LHCN-M2 (cell line): ENCODE results near the gene TNPO2. TPM values are rescaled to one million over a fixed set of nuclear protein-coding genes. Genes with fewer than 3 reads are reported as not detected.

Experiments used
- DNase-seq: peaks from one replicate; pipeline ENCODE4 v3.0.0-alpha.2; 2012; ENCODE audit warnings: low read depth
- polyA plus RNA-seq: library from polyadenylated mRNA; unstranded; fragments of >200 nt; gene quantifications from one replicate; pipeline ENCODE4 v1.2.1, GENCODE V29; 2012; ENCODE audit warnings: missing spikeins
- total RNA-seq: library from RNA; depleted of rRNA; stranded (reverse); fragments of >200 nt; gene quantifications from 2 replicates; pipeline ENCODE4 v1.2.3, GENCODE V29; 2014; rRNA removed

Gene TNPO2
- 41.0 and 56.0 TPM in 2 replicates for total RNA-seq
- polyA plus RNA-seq, result 34.6 TPM

DNA sequence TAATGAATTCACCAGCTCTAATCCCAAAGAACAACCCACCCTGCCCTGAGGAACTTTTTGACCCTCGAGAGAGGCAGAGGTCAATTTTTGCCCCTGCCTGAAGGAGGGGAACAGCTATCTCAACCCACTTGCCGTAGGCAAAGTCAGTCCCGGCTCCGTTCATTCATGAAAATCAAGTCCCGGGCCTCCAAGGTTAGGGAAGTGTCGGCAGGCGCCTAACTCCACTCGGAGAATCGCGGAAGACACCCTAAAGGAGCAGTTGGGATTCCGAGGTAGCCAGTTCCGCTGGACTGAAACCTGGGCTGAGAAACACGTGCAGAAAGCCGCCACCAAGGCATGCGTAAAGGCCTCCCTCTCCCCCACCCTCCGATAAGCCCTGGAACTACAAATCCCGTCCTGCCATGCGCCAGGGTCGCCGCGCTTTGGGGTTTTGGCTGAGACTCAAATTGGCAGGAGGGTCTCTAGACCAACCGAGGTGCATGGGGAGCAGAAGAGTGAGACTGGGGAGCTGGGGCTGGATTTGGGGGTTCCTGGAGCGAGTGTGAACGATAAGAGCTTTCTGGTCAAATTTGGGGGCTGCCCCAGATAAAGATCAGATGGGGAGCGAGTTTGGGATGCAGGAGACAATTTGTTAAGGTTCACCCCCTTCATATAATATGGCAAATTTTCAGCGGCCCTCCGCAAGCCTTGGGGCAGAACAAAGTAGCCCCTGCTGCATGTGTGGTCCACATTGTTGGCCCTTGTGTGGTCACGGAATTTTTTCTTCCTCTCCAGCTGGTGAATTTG lies at the start of gene TNPO2:
Gene TNPO2, minus strand, starts transcription at position 292 of the 786 bp plus-strand sequence. CDS start 2,955 bp downstream, outside the sequence.
- DNase-seq, result peak; percentile 65

DNA sequence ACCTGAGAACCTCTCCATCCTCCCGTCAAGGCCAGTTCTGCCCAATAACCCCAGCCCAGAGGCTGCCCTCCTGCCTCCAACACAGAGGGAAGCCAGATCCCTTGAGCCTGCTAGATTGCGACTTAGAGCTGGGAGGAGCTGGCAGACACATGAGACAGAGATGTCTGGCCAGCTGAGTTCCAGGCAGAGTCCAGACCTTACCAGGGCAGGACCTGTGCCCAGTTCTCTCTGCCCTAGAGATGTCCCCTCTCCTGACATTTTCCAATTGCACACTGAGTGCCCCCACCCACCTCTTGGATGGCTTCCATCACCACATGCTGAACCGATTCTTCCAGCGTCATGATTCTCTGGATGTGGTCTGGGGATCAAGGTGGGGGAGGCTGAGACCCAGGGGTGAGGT lies 48.6 kb upstream of the TNPO2 start:
- no peak for DNase-seq

DNA sequence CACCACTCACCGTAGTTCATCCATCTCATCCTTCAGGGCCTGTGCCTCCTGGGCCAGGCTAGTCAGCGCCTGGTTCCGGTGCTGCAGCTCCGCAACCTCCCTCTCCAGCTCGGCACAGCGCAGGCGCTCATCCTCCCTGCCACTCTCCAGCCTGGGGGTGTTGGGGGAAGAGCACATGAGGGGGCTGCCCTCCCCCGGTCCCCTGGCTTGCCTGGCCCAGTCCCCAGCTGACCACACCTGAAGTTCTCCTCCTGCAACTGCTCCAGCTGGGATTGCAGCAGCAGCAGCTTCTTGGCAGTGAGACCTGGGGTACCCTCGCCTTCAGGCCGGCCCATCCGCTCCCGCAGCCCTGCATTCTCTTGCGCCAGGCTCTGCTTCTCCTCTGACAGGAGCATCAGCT lies 47.2 kb upstream of the TNPO2 start:
- DNase-seq, result no peak

DNA sequence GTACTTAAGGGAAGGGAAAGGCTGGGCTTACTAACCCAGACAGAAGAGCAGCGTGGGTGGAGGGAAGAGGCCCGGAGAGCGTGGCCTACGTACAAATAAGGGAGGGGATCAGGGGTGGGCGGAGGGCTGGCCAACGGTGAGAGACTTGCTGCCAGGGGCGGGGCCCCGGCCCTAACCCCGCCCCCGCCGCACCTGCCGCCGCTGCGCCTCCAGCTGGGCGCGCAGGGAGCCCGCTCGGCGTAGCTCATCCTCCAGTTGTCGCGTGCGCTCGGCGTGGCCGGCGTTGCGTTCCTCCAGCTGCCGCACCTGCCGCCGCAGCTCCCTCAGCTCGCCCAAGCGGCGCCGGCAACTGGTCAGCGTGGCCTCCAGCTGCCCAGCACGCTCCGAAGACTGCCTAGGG lies 46.0 kb upstream of the TNPO2 start:
- DNase-seq, result no peak

DNA sequence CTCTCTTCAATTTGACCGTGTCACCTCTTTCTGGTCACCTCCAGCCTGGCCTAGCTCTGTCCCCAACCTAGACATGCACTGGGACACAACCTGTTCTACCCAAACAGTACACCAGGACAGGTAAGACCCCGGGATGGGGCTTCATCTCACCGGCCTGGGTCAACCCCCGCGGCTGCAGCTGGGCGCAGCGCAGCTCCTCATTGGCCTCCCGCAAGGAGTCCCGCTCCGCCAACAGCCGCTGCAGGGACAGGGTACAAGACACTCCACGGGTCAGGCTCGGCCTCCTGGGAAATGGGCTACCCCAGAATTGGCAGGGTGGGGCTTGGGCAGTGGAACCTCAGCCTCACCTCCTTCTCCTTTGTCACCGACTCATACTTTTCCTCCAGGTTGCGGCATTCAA lies 43.9 kb upstream of the TNPO2 start:
- no peak for DNase-seq

DNA sequence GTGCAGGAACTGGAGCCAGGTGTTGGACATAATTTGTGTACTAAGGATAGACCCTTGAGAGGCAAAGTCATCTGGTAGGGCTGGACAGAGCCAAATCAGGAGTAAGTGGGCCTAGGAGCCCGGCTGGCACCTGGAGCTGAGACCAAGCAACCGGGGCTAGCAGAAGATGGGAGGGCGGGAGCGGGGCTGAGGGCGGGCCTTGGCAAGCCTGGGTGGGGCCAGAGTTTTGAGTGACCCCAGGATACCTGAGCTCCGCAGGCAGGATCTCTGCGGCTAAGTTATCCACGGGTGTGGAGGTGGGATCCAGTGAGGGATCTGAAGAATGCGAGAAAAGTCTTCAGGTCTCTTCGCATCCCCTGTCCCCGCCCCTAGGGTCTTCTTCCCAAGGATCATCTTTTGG lies 43.4 kb upstream of the TNPO2 start:
- no peak for DNase-seq

DNA sequence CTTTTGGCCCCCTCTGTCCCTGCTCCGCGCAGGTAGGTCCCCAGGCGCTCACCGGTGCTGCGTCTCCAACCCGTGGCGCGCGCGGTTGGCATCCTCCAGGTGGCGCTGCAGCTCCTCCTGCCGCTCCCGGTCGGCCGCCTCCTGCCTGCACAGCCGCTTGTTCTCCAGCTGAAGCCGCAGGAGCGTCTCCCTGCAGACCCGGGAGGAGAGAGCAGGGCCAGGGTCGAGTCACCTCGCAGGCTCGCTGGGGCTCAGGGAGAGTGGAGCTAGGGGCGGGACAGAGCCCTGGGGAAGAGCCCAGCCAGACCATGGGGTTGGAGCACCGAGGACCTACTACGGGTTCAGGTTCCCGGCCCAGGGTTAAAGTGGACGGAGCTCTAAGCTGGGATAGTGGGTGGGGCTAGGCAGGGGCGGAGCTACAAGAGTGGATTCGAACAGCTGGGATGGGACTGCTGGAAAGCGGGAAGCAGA lies 42.4 kb upstream of the TNPO2 start:
- peak; percentile 78 for DNase-seq

DNA sequence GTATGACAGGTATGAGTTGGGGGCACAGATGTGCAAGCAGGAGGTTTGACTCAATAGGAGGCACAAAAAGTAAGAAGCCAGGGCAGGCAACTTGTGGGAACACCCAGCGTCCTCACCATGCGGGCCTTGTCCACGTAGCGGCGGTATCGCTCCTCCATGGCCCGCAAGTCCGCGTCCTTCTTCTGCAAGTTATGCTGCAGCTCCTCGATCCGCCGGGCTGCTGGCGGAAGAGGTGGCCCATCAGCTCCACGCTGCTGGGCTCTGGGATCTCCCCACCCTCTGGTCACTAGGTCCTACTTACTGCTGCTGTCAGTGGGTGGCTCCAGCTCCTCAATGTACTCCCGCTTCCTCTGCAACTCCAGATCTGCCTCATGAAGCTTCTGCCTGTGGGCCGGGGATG lies 41.0 kb upstream of the TNPO2 start:
- no peak for DNase-seq

DNA sequence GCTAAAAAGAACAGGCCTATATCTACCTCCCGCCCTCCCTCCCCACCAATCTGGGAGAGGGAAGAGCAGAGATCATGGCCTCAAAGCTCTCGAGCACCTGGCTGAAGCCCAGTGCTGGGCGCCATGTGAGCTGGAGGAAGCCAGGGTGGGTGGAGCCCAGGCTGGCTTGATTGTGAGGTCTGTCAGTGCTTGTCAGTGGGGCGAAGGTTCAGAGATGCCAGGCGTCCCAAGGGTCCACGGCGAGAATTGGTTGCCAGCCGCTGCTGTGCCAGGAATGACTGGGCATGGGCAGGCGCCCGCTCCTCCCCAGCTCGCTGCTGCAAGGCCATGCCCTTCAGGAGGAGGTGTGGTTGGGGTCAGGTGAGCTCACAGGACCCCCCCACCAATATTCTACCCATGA lies 39.4 kb upstream of the TNPO2 start:
- no peak for DNase-seq

DNA sequence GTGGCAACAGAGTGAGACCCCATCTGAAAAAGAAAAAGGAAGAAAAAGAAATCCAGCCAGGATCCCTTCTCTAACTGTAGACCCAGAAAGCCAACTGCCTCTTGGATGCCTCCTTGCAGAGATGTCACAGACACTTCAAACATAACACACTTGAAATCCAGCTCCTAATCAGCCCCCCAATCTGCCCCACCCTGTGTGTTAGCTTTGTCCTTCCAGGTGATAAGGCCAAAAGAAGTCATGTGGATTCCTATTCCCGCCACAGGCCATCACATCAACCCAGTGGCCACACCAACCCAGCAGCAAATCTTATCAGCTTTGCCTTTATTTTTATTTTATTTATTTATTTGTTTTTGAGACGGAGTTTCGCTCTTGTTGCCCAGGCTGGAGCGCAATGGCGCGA lies 36.0 kb upstream of the TNPO2 start:
- no peak for DNase-seq

DNA sequence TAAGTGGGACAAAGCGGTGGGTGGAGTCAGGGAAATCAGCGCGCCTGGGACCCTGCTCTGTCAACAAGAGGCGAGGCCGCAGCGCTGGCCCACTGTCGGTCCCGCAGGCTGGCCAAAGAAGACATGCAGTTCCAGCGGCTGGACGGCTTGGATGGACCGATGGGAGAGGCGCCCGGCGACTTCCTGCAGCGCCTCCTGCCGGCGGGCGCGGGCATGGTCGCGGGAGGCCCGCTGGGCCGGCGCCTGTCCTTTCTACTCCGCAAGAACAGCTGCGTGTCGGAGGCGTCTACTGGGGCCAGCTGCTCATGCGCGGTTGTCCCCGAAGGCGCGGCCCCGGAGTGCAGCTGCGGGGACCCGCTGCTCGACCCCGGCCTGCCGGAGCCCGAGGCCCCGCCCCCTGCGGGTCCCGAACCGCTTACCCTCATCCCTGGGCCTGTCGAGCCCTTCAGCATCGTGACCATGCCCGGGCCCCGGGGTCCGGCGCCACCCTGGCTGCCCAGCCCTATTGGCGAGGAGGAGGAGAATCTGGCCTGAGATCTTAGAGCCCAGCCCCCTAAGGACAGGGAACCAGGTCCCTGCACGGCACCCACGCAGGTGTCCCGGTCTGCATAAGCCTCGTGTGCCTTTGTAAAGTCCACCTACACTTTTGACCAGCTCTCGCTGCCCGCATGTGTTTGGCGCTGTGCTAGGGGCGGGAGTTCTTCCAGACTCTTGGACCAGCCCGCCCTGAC lies 34.0 kb upstream of the TNPO2 start:
- peak; percentile 83 for DNase-seq

DNA sequence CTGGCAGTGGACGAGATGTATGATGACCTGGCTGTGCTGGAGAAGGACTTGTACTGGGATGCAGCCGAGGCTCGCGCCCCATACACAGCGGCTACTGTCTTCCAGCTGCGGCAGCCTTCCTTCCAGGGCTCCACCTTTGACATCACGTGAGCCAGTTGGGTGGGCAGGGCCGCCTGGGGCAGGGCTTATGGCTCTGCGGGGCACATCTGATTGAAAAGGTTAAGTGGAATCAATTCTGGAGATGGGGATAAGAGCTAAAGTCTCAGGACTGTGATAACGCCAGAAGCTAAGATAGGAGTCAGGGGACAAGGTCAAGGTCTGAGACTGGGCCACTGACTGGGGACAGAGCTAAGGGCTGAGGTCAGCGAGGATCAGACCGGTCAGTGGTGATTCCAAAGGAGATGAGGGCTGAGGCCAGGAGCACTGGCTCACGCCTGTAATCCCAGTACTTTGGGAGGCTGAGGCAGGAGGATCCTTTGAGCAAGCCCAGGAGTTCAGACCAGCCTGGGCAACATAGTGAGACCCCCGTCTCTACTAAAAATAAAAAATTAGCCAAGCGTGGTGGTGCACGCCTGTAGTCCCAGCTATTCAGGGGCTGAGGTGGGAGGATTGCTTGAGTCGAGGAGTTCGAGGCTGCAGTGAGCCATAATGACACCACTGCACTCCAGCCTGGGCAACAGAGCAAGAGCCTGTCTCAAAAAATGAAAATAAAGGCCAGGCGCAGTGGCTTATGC lies 32.6 kb upstream of the TNPO2 start:
- no peak for DNase-seq

DNA sequence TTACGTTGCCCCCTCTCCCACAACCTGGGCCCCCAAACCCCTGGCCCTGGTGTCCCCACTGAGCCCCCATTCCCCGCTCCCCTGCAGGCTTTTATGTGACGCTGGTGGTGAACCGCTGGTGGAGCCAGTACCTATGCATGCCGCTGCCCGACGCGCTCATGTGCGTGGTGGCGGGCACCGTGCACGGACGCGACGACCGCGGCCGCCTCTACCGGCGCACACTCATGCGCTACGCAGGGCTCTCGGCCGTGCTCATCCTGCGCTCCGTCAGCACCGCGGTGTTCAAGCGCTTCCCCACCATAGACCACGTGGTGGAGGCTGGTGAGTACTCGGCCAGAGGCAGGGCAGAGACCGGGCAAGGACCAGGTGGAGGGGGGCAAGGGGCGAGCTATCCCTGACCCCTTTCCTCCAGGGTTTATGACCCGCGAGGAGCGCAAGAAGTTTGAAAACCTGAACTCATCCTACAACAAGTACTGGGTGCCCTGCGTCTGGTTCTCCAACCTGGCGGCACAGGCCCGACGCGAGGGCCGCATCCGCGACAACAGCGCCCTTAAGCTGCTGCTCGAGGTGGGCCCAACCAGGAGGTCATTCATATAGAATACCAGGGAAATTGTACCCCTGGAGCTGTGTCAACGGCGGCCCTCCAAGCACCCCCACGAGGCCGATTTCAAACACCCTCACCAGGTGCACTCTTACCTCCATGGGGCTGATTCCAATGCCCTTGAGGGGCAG lies 30.9 kb upstream of the TNPO2 start:
- DNase-seq, result no peak

DNA sequence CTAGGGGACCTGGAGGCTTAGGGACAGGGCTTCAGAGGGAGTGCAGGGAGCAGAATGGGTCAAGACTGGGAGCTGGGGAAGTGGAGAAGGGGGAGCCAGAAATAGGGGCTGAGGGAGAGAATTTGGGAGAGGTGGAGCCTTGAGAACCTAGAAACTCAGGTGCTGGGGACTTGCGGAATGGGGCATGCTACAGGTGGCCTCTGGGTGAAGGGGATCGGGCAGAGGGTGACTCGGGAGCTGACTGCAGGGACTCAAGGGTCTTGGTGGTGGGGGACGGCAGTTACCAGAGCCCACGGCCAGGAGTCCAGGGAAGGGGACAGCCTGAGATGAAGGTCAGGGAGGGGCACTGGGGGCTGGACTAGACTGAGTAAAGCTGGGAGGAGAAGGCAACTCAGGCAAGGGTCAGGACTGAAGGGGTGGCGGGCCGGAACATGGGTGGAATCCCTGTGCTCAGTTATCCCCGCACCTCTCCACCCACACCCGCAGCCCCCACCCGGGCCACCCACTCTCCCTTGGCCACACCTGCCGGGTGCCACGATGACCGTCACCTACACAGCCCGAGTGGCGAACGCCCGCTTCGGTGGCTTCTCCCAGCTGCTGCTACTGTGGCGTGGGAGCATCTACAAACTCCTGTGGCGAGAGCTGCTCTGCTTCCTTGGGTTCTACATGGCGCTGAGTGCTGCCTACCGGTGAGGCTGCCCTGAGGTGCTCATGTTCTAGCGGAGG lies 28.5 kb upstream of the TNPO2 start:
- no peak for DNase-seq

DNA sequence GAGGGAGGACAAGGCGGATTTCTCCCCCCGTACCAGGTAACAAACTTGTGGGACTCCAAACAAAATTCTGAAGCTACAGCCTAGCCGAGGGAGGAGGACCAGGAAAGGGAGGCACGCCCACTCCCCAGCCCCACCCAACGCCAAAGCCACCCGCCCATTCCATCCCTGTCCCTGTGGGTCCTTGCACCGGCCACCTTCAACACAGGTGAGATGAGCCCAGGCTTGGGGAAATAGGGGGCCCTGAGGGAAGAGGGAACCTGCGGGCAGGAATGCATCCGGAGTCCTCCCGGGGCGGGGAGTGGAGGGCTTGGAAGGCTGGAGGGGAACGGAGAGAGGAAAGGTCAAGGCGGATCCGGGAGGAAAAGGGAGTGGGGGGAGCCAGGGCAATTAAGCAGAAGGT lies 27.9 kb upstream of the TNPO2 start, which contains the start of gene BEST2:
Gene BEST2, plus strand, starts transcription at position 157 of the 400 bp plus-strand sequence. CDS start 802 bp downstream, outside the sequence.
- no peak for DNase-seq

DNA sequence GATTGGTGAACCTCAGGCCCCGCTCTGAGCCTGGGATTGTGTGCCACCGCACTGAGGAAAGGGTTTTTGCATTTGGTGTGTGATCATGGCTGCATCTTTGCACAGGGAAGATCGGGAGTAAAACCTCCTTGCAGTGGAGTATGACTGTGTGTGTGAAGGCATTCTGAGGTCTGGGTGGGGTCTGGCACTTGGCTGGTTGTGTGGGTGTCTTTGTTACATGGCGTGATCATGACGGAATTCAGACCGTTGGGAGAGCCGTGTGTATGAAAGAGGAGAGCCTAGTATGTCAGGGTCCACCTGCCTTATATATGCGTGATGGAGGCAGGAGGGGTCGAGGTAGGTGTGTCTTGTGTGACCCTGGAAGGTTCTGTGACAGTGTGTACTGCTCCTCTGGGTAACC lies 27.1 kb upstream of the TNPO2 start:
- DNase-seq, result peak; percentile 41

DNA sequence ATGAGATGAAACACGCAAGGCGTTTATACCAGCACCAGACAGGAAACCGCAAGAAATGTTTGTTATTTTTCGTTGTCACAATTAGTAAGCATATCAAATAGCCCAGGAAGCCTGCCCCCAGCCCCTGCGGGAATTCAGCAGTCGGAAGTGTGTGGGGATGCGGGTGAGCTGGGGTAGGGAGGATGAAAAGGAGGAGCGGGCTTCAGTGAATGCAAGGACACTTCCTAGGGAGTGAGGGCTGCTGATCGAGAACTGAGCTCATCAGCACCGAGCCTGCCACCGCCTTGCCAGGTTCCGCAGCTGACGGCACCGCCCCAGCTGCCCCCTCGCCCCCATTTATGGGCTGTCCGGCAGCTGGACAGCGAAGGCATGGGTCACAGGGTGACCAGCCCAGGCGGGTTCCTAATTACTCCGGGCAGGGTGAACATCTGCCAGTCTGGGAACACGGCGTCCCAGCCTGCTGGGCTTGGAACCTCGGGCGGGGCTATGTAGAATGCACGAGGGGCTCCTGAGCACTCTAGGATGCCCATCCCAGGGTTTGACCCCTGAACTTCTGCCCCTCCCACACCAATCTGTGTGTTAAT lies 26.3 kb upstream of the TNPO2 start:
- peak; percentile 85 for DNase-seq

DNA sequence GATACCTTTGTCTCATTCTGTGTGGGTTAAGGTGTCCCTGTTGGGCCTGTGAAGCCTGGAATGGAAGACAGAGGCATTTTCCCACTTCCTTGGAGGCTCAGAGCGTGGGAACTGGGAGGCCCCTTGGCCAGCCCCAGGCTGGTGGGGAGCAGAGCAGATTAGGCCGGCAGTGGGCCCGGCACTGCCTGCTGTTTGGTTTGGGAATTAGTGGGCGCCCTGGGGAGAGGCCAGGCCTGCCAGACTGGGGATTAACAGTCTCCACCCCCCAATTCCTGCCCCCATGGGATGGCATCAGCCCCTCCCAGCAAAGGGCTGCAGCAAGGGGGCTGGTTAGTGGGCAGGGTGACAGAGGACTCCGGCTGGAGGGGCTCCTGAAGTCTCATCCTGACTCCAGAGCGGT lies 24.8 kb upstream of the TNPO2 start:
- no peak for DNase-seq

DNA sequence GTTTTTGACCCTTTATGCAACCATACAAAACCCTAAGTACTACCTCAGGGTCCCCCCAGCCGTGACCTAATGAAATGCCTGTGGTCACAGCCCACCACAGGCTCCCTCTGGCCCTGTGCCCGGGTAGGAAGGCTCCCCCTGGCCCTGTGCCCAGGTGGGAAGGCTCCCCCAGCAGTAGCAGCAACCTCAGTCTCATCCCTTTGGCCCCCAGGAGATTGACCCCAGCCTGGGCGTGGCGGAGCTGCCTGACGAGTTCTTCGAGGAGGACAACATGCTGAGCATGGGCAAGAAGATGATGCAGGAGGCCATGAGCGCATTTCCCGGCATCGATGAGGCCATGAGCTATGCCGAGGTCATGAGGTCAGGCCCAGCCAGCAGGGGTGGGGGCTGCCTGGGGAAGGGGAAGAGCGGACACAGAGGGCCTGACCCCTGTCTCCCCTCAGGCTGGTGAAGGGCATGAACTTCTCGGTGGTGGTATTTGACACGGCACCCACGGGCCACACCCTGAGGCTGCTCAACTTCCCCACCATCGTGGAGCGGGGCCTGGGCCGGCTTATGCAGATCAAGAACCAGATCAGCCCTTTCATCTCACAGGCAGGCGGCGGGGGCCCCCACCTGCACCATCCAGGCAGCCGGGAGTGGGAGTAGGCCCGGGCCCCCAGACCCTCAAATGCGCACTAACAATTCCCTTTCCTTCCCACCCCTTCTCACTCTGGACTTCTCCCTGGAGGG lies 21.6 kb upstream of the TNPO2 start:
- peak; percentile 46 for DNase-seq
